HG02943 (cell line): ENCODE data around the gene SERPINB10.
"Not testable (repeated sequence)": the region's sequence is repeated elsewhere in the genome, so short reads cannot be mapped to it uniquely, and the experiment has no call there.

Experiments used
- ATAC-seq: cut with Tn5 transposase; IDR thresholded peaks from one replicate; pipeline ENCODE4 v1.9.1; 2021; ENCODE audit warnings: mild to moderate bottlenecking, low read depth, moderate library complexity; ENCODE audit not compliant: unreplicated experiment

Gene SERPINB10

GRCh38 chr18:63936932-63937393, 29.2 kb downstream of the SERPINB10 start:
- ATAC-seq, result no peak

- ATAC-seq, result no peak
Observed at GRCh38 chr18:63940008-63940407, 32.2 kb downstream of the SERPINB10 start.

DNA sequence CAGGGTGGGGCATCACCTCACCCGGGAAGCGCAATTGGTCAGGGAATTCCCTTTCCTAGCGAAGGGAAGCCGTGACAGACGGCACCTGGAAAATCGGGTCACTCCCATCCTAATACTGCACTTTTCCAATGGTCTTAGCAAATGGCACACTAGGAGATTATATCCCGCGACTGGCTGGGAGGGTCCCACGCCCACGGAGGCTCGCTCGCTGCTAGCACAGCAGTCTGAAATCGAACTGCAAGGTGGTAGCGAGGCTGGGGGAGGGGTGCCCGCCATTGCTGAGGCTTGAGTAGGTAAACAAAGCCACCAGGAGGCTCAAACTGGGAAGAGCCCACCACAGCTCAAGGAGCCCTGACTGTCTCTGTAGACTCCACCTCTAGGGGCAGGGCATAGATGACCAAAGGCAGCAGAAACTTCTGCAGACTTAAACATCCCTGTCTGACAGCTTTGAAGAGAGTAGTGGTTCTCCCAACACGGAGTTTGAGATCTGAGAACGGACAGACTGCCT, 32.8 kb downstream of the SERPINB10 start:
- not testable (repeated sequence) for ATAC-seq

DNA sequence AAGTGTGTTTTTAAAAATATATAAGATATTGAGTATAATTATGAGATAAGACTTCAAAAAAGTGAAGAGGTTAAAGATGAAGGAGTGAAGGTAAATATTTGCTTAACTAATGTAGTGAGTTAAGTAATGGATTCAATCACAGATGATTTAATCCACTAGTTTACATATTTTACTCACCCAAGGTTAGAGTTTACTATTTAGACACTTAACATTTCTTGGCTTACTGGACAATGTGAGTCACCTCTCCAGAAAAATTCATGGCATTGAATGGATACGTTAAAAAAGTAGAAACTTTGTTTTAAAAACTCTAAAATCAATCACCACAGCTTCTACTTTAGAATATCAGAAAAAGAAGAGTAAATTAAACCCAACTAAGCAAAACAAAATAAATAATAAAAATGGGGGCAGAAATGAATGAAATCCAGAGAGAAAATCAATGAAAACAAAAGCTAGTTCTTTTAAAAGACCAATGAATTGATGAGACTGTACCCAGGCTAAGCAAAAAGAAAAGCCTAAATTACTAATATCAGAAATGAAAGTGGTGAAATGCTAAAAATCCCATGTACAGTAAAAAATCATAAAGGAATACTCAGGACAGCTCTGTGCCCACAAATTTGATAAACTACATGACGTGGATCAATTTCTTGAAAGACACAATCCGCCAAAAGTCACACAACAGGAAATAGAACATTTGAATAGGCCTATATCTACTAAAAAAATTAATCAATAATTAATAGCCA, 39.5 kb downstream of the SERPINB10 start:
- no peak for ATAC-seq

DNA sequence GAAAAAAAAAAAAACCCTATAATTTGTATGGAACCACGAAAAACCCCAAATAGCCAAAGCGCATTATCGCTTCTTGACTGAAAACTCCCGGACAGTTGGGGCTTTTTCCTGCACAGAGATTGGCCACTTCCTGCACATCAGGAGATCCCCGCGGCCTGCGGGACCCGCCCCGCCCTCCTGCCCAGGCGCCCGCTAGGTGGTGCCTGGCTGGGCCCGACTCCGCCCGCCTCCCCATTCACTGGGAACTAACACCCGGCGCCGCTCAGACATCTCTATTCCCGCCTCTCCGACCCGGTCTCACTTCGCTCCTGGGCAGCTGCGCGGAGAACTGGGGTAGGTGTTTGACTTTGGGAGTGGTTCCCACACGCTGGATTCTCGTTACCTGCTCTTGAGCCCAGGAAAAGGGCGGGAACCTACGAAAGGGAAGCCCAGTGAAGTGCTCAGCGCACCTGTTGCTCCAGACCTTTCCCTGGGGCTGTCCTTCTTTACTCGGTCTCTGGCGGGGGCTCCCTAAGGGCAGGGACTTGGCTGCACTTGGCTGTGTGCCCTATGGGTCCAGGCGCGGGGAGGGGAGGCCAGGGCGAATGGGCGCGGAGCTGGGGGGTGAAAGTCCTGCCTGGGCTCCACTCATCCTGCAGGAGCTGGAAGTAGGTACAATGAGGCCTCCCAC, 41.4 kb downstream of the SERPINB10 start, which contains the start of gene HMSD:
Gene HMSD, plus strand, starts transcription at position 234 of the 670 bp plus-strand sequence. CDS start 4,155 bp downstream, outside the sequence.
- ATAC-seq, result peak; percentile 86

GRCh38 chr18:63951302-63951705, 43.5 kb downstream of the SERPINB10 start:
- peak; percentile 47 for ATAC-seq

DNA sequence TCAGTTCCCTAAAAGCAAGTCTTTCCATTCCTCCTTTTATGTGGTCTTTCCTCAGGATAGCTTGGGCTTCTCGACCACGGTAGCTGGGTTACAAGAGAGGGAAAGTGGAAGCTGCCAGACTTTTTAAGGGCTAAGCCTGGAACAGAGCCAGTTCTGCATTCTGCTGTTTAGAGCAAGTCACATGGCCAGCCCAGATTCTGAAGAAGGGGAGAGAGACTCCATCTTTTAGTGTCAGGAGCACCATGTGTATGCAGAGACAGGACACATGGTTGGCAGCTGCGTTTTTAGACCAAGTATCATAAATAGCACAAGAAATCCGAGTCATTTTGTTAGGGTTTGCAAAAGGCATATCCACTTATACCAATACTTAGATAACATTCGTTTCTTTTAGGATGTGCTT, 46.1 kb downstream of the SERPINB10 start:
- ATAC-seq, result no peak

DNA sequence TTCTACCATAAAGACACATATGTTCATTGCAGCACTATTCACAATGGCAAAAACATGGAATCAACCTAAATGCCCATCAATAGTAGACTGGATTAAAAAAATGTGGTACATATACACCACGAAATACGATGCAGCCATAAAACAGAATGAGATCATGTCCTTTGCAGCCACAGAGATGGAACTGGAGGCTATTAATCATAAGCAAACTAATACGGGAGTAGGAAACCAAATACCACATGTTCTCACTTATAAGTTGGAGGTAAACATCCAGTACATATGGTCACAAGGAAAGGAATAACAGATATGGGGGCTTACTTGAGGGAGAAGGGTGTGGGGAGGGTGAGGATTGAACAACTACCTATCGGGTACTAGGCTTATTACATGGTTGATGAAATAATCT, 49.0 kb downstream of the SERPINB10 start:
- ATAC-seq, result no peak

DNA sequence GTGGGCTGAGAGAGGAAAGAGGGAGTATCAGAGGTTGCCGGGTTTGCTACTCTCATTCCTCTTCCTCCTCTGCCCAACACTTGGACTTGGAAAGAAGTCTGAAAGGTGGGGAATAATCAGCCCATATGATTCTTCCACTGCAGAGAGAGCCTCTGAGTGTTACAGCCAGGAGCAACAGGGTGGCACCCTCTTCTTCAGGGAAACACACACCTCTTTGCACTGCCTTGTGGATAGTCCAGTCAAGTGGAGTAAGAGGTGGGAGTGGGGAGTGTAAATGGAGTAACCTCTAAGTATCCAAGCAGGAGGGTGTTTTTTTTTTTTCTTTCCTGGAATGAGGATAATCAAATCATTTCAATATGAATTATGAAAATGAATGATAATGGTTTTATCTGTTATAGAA, 53.1 kb downstream of the SERPINB10 start:
- ATAC-seq, result no peak

DNA sequence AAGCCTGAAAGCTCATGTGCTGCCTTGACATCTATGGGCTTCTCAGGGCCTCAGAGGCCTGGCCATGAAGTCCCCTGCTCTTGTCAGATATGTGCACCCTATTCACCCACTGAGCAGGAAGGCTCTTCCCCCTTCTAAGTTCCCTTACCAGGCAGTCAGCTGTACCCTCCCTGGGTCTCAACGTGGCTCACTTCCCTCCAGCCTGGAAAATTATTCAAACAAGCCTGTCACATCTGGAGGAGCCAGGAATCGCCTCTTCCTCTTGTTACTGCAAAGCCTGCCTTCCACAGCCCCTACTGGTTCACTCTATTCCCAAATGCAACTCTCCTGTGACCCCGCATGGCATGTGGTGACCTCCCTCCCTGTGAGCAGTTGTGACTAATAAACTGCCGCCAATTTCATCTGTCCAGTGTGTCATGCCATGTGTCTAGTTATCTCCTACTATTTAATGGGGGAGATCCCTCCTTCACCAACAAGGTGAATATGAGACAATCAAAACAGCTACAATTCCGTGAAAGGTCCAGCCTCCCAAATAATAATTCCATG, 53.8 kb downstream of the SERPINB10 start:
- no peak for ATAC-seq

DNA sequence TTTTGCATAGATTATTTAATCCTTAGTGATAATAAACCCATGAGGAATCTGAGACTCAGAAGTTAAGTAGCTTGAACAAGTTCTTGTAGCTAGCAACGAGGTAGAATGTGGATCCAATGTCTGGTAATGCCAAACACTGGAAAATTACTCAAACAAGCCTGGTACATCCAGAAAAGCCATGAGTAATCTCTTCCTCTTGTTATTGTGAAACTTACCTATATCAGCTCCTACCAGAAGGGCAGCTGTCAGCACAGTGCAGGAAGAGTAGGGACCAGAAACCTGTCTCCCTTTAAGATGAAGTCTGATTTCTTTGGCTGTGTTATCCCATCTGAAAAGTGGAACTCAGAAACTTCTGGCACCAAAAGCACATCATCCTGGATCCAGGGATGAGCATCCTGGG, 54.4 kb downstream of the SERPINB10 start:
- ATAC-seq, result no peak

DNA sequence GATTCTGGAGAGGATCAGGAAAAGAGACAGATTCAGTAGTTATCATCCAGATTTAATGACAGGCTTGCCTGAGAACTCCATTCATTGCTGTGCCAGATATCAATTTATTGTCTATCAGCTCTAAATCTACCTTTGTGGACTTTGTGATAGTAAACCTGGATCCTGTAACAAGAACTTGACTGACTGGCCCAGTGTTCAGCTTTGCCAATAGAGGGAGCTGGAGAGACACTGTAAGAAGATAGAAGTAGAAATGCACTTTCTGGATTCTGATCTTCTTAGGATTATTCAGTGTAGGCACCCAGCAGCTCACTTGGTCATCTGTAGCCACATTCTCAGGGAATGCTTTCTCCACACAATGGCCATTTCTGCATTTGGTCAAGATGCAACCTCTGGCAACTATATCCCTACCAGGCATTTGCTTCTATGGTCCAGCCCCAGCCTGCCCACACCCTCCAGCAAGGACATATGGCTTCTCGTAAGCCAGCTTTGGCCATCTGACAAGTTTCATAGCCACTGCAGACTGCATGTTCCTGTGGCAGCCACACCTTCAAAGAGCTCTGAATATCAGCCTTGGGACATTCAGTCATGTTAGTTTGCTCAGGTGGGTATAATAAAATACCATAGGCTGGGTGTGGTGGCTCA, 56.0 kb downstream of the SERPINB10 start:
- peak; percentile 71 for ATAC-seq

- ATAC-seq, result no peak
Observed at GRCh38 chr18:63964908-63965307, 57.1 kb downstream of the SERPINB10 start.

- no peak for ATAC-seq
Observed at GRCh38 chr18:63965716-63966330, 58.1 kb downstream of the SERPINB10 start.

DNA sequence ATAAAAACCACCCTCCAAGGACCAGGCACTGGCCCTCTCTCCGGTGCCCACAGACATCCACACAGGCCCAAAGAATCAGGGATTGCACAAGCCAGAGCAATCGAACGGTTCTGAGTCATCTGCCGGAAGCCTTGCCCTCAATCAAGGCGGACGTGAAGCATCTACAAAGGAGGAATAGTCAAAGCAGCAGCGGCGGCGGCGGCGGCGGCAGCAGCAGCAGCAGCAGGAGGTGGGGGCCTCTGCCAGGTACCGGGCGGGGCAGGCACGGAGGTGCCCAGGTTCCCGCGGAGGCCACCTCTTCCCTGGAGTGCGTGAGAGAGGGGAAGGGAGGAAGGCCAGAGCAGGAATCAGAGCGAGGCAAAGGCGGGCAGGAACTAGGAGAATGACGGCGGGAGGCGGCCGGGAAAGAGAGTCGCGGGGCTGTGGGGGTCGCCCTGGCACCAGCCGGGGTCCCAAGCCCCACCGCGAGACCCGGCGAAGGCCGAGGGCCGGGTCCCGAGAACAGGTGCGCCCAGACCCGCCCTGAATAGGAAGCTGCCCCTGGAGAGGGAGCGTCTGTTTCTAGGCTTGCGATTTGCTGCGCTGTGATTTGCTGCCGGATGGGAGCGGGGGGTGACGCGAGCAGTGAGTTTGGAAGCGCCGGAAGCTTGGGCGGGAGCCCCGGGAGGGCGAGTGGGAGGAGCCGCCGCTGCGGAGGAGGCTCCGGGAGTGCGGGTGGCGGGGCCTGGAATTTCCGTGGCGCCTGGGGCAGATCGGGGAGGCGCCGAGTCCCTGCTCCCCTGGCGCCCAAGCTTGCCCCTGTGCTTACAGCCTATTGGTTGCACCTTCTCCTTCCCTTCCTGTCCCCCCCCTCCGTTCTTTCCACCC, 62.4 kb downstream of the SERPINB10 start, which contains the start of gene SERPINB8:
Gene SERPINB8, plus strand, starts transcription at position 140 of the 867 bp plus-strand sequence. CDS start 8,228 bp downstream, outside the sequence.
- peak; percentile 89 for ATAC-seq

DNA sequence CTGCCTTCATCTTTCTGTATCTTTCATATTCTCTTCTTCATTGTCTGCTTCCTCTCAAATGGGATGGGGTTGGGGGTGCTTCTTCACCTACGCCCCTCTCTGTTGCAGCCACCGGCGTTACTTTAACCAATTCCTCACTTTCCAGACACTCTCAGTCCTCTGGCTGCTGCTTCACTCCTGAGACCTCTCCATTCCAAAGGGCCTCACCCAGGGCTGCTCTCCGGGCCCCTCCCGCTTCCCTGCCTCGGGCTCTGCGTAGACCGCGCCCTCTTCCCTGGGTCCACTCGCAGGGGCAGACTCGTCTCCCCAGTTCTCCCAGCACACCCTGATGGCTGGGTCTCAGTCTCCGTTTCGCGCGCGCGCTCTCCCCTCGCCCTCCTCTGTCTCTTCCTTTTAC, 63.0 kb downstream of the SERPINB10 start:
- no peak for ATAC-seq

- no peak for ATAC-seq
Observed at GRCh38 chr18:63971320-63972001, 63.7 kb downstream of the SERPINB10 start.

DNA sequence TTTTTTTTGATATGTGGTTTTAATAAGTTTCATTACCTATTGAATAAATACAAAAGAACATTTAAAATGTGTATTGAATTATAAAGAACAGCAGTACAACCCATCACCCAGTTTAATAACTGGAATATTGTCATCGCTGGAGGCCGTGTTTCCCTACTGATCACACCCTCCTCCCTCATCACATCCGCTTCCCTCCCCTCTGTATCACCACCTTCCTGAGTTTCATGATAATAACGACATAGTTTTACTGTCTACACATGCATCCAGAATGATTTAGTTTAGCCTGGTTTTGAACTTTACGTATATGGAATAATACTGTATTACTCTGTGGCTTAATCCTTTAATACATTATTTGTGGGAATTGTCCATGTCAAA, 64.2 kb downstream of the SERPINB10 start:
- no peak for ATAC-seq

DNA sequence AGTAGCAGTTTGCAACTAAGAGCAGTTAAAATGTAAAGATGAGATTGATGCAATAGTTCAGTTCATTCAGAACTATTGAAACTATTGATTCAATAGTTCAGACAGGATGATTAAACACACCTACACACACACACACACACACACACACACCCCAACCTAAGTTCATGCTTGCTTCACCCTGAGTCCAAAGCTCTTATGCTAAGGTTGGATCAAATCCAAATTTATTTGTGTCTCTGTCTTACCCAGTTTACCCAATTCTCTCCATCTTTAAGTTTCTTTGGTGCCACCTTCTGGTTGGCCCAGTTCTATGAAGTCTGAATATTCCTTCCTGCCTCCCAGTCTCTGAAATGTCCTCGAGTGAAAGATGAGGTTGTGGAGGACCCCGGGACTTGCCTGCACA, 67.2 kb downstream of the SERPINB10 start:
- no peak for ATAC-seq
